Measurements from ENCODE around the gene CRELD2.

DNA sequence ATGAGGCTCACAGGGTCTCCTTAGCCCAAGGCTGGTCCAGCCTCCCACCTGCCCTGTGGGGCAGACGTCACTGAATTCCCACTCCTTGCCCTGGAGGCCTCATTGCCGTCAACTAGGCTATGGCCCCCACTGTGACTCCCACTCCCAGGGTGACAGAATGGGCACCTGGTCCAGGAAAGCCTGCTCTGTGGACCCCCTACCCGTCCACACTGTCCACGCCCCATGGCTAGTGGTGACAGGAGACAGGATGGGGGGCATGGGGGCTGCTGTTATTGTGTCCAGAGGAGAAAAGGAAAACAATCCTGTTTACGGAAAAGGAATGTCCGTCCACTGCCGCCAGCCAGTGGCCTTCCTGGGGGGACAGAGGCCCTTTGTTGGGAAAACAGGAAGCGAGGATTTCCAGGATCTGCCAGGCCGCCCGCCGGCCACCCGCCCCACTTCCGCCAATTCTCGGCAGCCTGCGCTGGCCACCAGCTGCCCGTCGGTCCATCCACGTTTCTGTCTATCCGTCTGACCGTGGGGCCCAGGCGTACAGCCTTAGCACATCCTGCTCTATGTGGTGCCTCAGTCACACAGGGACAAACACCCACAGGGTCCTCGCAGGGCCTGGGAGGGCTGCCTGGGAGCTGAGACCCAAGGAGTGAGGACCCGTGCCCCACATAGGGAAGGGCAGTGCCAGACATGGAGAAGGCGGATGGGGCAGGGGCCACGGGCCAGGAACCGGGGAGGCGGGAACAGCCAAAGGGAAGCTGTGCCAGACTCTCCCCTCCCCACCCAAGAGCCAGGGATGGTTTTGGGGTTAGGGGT is 19.5 kb downstream of the CRELD2 start:
- TF ChIP-seq POLR2A (IDR thresholded peaks at IDR 0.05; ENCODE audit: low read depth, low read length) (no peak), POLR2AphosphoS5 (IDR thresholded peaks at IDR 0.05; ENCODE audit: low read depth, low read length) (no peak)

All from GM12891 (cell line).